ENCODE measurements around the gene CLCNKB. TPM values are rescaled to one million over a fixed set of nuclear protein-coding genes. Genes with fewer than 3 reads are reported as not detected.
A peak's percentile ranks its signal among the peaks of the same experiment; 100 is the strongest.
"Not testable (repeated sequence)": the region's sequence is repeated elsewhere in the genome, so short reads cannot be mapped to it uniquely, and the experiment has no call there.

Gene CLCNKB
- total and polyA plus RNA-seq, 2 donors (not counting 3 experiments of a cell fraction or from before 2014, with no cell fraction given): 0.18 TPM; not detected in 1

GRCh38 chr1:16023050-16023653 is 20.4 kb upstream of the CLCNKB start:
- no peak overlapping the region for H3K4me3 ChIP-seq (replicated peaks in 1 of 3; ENCODE audit: insufficient read depth in 1 of 3, low read depth in 1 of 3, low read length in 3 of 3)
- intact Hi-C loops (cut with micrococcal nuclease): no loop called here
- H3K9me3 ChIP-seq (replicated peaks; ENCODE audit: control insufficient read depth, insufficient read depth, low read length): no peaks in the 10 kb centered on the region
- TF ChIP-seq POLR2AphosphoS5 (IDR thresholded peaks at IDR 0.05; ENCODE audit: insufficient read depth, low read depth, low read length) (no peak), MYC (IDR thresholded peaks at IDR 0.05; ENCODE audit: low read depth, low read length) (no peak), FOS (IDR thresholded peaks at IDR 0.05; ENCODE audit: borderline replicate concordance, insufficient read depth, low read length) (no peak)
- no peak overlapping the region for H3K27ac ChIP-seq (ENCODE audit: insufficient read depth, low read depth, low read length)
- H3K27me3 ChIP-seq (ENCODE audit: control insufficient read depth in 2 of 2, insufficient read depth in 2 of 2, low read length in 2 of 2): no peaks in the 10 kb centered on the region
- no peaks in the 10 kb centered on the region for H3K79me2 ChIP-seq (ENCODE audit: control insufficient read depth, insufficient read depth, low read length)
- POLR2A ChIA-PET: no interaction called here
- CTCF ChIA-PET: interaction anchor here (1.2 kb wide), 1 partner anchor 9 kb away, joined by 3 read pairs; no protein-coding TSS in a partner anchor
- no peak overlapping the region for H3K4me2 ChIP-seq (ENCODE audit: insufficient read depth, low read length)
- no peak overlapping the region for H3K9ac ChIP-seq (replicated peaks; ENCODE audit: extremely low read depth, insufficient read depth, low read length)
- DNase-seq (ENCODE audit: low read depth, low spot score): no peak
- dilution Hi-C loops (cut with MboI; ENCODE audit: extremely low pct_ligation_motif_present, low sequenced_read_pairs): no loop called here
- H4K20me1 ChIP-seq (replicated peaks; ENCODE audit: control insufficient read depth, extremely low read depth, insufficient read depth, low read length): no peaks in the 10 kb centered on the region
- no TSS peak for BruUV-seq (replicated peaks)
- H3K4me1 ChIP-seq (ENCODE audit: control insufficient read depth, extremely low read depth, insufficient read depth, low read length): no peaks in the 10 kb centered on the region
- no peaks in the 10 kb centered on the region for H3K36me3 ChIP-seq (ENCODE audit: control insufficient read depth in 2 of 2, extremely low read depth in 1 of 2, insufficient read depth in 2 of 2, low read length in 2 of 2)
- FAIRE-seq: no peak
- no peak overlapping the region for H2AFZ ChIP-seq (ENCODE audit: low read depth, low read length)
- no peaks in the 10 kb centered on the region for H3K9me1 ChIP-seq (replicated peaks; ENCODE audit: control insufficient read depth, extremely low read depth, insufficient read depth, low read length)

- dilution Hi-C loops (cut with MboI; ENCODE audit: extremely low pct_ligation_motif_present, low sequenced_read_pairs); H3K36me3 ChIP-seq (ENCODE audit: control insufficient read depth in 2 of 2, extremely low read depth in 1 of 2, insufficient read depth in 2 of 2, low read length in 2 of 2); FAIRE-seq; H3K79me2 ChIP-seq (ENCODE audit: control insufficient read depth, insufficient read depth, low read length); H3K9me3 ChIP-seq (replicated peaks; ENCODE audit: control insufficient read depth, insufficient read depth, low read length); H3K9ac ChIP-seq (replicated peaks; ENCODE audit: extremely low read depth, insufficient read depth, low read length); H3K4me2 ChIP-seq (ENCODE audit: insufficient read depth, low read length); H3K27ac ChIP-seq (ENCODE audit: insufficient read depth, low read depth, low read length); H3K27me3 ChIP-seq (ENCODE audit: control insufficient read depth in 2 of 2, insufficient read depth in 2 of 2, low read length in 2 of 2); H3K9me1 ChIP-seq (replicated peaks; ENCODE audit: control insufficient read depth, extremely low read depth, insufficient read depth, low read length); DNase-seq (ENCODE audit: low read depth, low spot score); H3K4me3 ChIP-seq (replicated peaks in 1 of 3; ENCODE audit: insufficient read depth in 1 of 3, low read depth in 1 of 3, low read length in 3 of 3); BruUV-seq (replicated peaks); H3K4me1 ChIP-seq (ENCODE audit: control insufficient read depth, extremely low read depth, insufficient read depth, low read length); POLR2A ChIA-PET; H4K20me1 ChIP-seq (replicated peaks; ENCODE audit: control insufficient read depth, extremely low read depth, insufficient read depth, low read length); intact Hi-C loops (cut with micrococcal nuclease); H2AFZ ChIP-seq (ENCODE audit: low read depth, low read length): not testable (repeated sequence)
- CTCF ChIA-PET: interaction anchor here (0.6 to 1.0 kb wide), 3 partner anchors 17 to 162 kb away, joined by 3 to 4 read pairs (median 4); no protein-coding TSS in a partner anchor
- TF ChIP-seq EZH2 (IDR thresholded peaks at IDR 0.05; ENCODE audit: borderline replicate concordance, low read depth, low read length, severe bottlenecking): peak; percentile 19
These were observed 17.3 kb upstream of the CLCNKB start for GRCh38 chr1:16026302-16026701.
